ENCODE measurements around the gene SLC16A13. TPM values are rescaled to one million over a fixed set of nuclear protein-coding genes. Genes with fewer than 3 reads are reported as not detected.

Gene SLC16A13
- total RNA-seq, 1 experiment from 2014 or later: 13.1 TPM

GRCh38 chr17:7002288-7003047 lies 33.3 kb upstream of the SLC16A13 start:
- no peak for TF ChIP-seq TCF7L2 (IDR thresholded peaks at IDR 0.05; ENCODE audit: low read depth, low read length)
- no peak for TF ChIP-seq REST (IDR thresholded peaks at IDR 0.05; ENCODE audit: insufficient read depth in 1 of 2, low read depth in 2 of 2, low read length in 1 of 2)
- no peak for TF ChIP-seq SIN3A (IDR thresholded peaks at IDR 0.05; ENCODE audit: borderline replicate concordance, insufficient read depth, low read depth, low read length)
- TF ChIP-seq POLR2AphosphoS5 (IDR thresholded peaks at IDR 0.05; ENCODE audit: low read depth, low read length): no peak
- TF ChIP-seq, protein P1, sequence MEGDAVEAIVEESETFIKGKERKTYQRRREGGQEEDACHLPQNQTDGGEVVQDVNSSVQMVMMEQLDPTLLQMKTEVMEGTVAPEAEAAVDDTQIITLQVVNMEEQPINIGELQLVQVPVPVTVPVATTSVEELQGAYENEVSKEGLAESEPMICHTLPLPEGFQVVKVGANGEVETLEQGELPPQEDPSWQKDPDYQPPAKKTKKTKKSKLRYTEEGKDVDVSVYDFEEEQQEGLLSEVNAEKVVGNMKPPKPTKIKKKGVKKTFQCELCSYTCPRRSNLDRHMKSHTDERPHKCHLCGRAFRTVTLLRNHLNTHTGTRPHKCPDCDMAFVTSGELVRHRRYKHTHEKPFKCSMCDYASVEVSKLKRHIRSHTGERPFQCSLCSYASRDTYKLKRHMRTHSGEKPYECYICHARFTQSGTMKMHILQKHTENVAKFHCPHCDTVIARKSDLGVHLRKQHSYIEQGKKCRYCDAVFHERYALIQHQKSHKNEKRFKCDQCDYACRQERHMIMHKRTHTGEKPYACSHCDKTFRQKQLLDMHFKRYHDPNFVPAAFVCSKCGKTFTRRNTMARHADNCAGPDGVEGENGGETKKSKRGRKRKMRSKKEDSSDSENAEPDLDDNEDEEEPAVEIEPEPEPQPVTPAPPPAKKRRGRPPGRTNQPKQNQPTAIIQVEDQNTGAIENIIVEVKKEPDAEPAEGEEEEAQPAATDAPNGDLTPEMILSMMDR (IDR thresholded peaks at IDR 0.05): no peak
- peaks cover 7% of the 10 kb centered on the region for H3K36me3 ChIP-seq (ENCODE audit: control insufficient read depth, insufficient read depth, low read length)
- POLR2A ChIA-PET: no interaction called here
- in situ Hi-C loops (cut with HindIII; ENCODE audit: low pct_unique_long_range_greater_than_20kb, low sequenced_read_pairs): no loop called here
- no peak overlapping the region for H3K27ac ChIP-seq (ENCODE audit: low read length)
- ATAC-seq (no peak), DNase-seq (ENCODE audit: low read depth, low spot score) (no peak)
- intact Hi-C loops (cut with micrococcal nuclease; ENCODE audit: unreplicated experiment): no loop called here
- BruUV-seq (replicated peaks): no TSS peak
- no peak overlapping the region for H3K4me3 ChIP-seq (ENCODE audit: low read depth in 2 of 2, low read length in 2 of 2)
- H3K4me1 ChIP-seq (ENCODE audit: control insufficient read depth, insufficient read depth, low read length): no peaks in the 10 kb centered on the region
- H3K27me3 ChIP-seq (ENCODE audit: control insufficient read depth, insufficient read depth, low read length): no peaks in the 10 kb centered on the region
- no peaks in the 10 kb centered on the region for H3K9me3 ChIP-seq (ENCODE audit: control insufficient read depth, insufficient read depth, low read depth, low read length)
- CTCF ChIA-PET: interaction anchor here (1.5 kb wide), 1 partner anchor 91 kb away, joined by 3 read pairs; no protein-coding TSS in a partner anchor

DNA sequence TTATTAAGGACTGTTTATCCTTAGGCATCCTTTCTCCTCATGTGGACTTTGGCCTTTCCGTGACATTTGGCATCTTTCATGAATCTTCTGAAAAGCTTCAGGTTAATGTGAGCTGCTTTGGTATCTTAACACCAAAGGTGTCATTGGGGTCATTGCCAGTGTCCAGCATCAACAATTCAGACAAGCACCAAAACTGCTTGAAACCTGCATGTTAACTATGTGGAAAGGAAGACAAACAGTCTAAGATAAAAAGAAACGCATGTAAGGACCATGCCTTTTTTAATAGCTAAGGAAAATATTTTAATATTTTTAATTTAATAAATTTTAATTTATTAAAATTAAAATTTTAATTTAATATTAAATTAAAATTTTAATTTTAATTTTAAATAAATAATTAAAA lies 32.1 kb upstream of the SLC16A13 start:
- in situ Hi-C loops (cut with HindIII; ENCODE audit: low pct_unique_long_range_greater_than_20kb, low sequenced_read_pairs): no loop called here
- Histone ChIP-seq H3K27ac (ENCODE audit: low read length) (no peak overlapping the region), H3K27me3 (ENCODE audit: control insufficient read depth, insufficient read depth, low read length) (no peaks in the 10 kb centered on the region), H3K9me3 (ENCODE audit: control insufficient read depth, insufficient read depth, low read depth, low read length) (no peaks in the 10 kb centered on the region), H3K4me1 (ENCODE audit: control insufficient read depth, insufficient read depth, low read length) (no peaks in the 10 kb centered on the region), H3K36me3 (ENCODE audit: control insufficient read depth, insufficient read depth, low read length) (peaks cover 7% of the 10 kb centered on the region), H3K4me3 (ENCODE audit: low read depth in 2 of 2, low read length in 2 of 2) (no peak overlapping the region)
- no peak for ATAC-seq
- intact Hi-C loops (cut with micrococcal nuclease; ENCODE audit: unreplicated experiment): loop anchor here (2.0 kb wide), 1 partner anchor 91 kb away; no protein-coding TSS in a partner anchor
- BruUV-seq (replicated peaks): no TSS peak
- DNase-seq (ENCODE audit: low read depth, low spot score): no peak
- ChIA-PET POLR2A (no interaction called here), CTCF (interaction anchor here (1.2 to 1.5 kb wide), 4 partner anchors 89 to 160 kb away, joined by 3 to 15 read pairs (median 10); no protein-coding TSS in a partner anchor)
- no peak for TF ChIP-seq TCF7L2 (IDR thresholded peaks at IDR 0.05; ENCODE audit: low read depth, low read length)
